SK-N-MC (cell line): ENCODE data around the gene CADPS.

Experiments used
- DNase-seq: peaks from one replicate; pipeline ENCODE4 v3.0.0-alpha.2; 2011; ENCODE audit warnings: low read depth, low spot score
- H3K27ac ChIP-seq: fragments of 200-600 bp; sonication (generic); 2 replicates; pipeline ENCODE4 v1.5.1; 2016; ENCODE audit warnings: mixed run types
- H3K36me3 ChIP-seq: fragments of 200-600 bp; sonication (generic); 2 replicates; pipeline ENCODE4 v1.6.1; 2017; ENCODE audit warnings: antibody characterized with exemption, low read length, mixed read lengths; ENCODE audit not compliant: insufficient read depth
- H3K4me3 ChIP-seq: fragments of 200-600 bp; sonication (generic); 2 replicates; pipeline ENCODE4 v1.5.1; 2016
- H3K9ac ChIP-seq: fragments of 200-600 bp; sonication (generic); 2 replicates; pipeline ENCODE4 v1.8.0; 2017; ENCODE audit warnings: mixed run types, mixed read lengths; ENCODE audit not compliant: insufficient read length
- H3K9me3 ChIP-seq: fragments of 200-600 bp; sonication (generic); 2 replicates; pipeline ENCODE4 v1.6.1; 2017; ENCODE audit warnings: low read depth, mild to moderate bottlenecking, antibody characterized with exemption, low read length, moderate library complexity, mixed read lengths
- EZH2 ChIP-seq: fragments of 200-600 bp; sonication (generic); IDR thresholded peaks from one replicate; pipeline ENCODE4 v1.6.1; 2017; ENCODE audit warnings: antibody characterized with exemption
- FOXP2 ChIP-seq: optimal IDR thresholded peaks from 2 replicates; pipeline ENCODE3; 2011; ENCODE audit warnings: mild to moderate bottlenecking, moderate library complexity; ENCODE audit not compliant: insufficient read depth; ENCODE audit errors: extremely low read length, control extremely low read depth
- POLR2AphosphoS5 ChIP-seq: IDR thresholded peaks from 2 replicates; pipeline ENCODE4 v1.6.1; 2012; ENCODE audit warnings: mild to moderate bottlenecking, low read depth, low read length, borderline replicate concordance

Gene CADPS

GRCh38 chr3:62439978-62440377, 435.2 kb downstream of the CADPS start:
- Histone ChIP-seq H3K27ac (no peak overlapping the region), H3K36me3 (no peaks in the 10 kb centered on the region), H3K9me3 (no peaks in the 10 kb centered on the region), H3K9ac (no peak overlapping the region), H3K4me3 (no peak overlapping the region)
- DNase-seq = no peak
- TF ChIP-seq EZH2 (no peak), POLR2AphosphoS5 (no peak), FOXP2 (no peak)

- no peaks in the 10 kb centered on the region for H3K36me3 ChIP-seq
- TF ChIP-seq EZH2 (no peak), FOXP2 (no peak), POLR2AphosphoS5 (no peak)
- no peaks in the 10 kb centered on the region for H3K9me3 ChIP-seq
- no peak overlapping the region for H3K27ac ChIP-seq
- no peak overlapping the region for H3K9ac ChIP-seq
- DNase-seq = no peak
- no peak overlapping the region for H3K4me3 ChIP-seq
Observed at GRCh38 chr3:62439176-62439813, 435.9 kb downstream of the CADPS start.

GRCh38 chr3:62436785-62437184, 438.4 kb downstream of the CADPS start:
- Histone ChIP-seq H3K4me3 (no peak overlapping the region), H3K36me3 (no peaks in the 10 kb centered on the region), H3K9me3 (no peaks in the 10 kb centered on the region), H3K27ac (no peak overlapping the region), H3K9ac (no peak overlapping the region)
- no peak for DNase-seq
- TF ChIP-seq POLR2AphosphoS5 = no peak
- TF ChIP-seq FOXP2 = no peak
- TF ChIP-seq EZH2 = no peak

- H3K36me3 ChIP-seq = no peaks in the 10 kb centered on the region
- H3K4me3 ChIP-seq = no peak overlapping the region
- no peak for TF ChIP-seq EZH2
- TF ChIP-seq FOXP2 = no peak
- TF ChIP-seq POLR2AphosphoS5 = no peak
- no peak for DNase-seq
- H3K9ac ChIP-seq = no peak overlapping the region
- H3K9me3 ChIP-seq = no peaks in the 10 kb centered on the region
- H3K27ac ChIP-seq = no peak overlapping the region
Observed at GRCh38 chr3:62433396-62433795, 441.8 kb downstream of the CADPS start.

GRCh38 chr3:62421207-62421606, 454.0 kb downstream of the CADPS start:
- no peak overlapping the region for H3K9ac ChIP-seq
- H3K4me3 ChIP-seq = no peak overlapping the region
- TF ChIP-seq POLR2AphosphoS5 = no peak
- no peak for TF ChIP-seq FOXP2
- no peak for TF ChIP-seq EZH2

GRCh38 chr3:62416144-62416543, 459.1 kb downstream of the CADPS start:
- no peak overlapping the region for H3K9ac ChIP-seq
- no peak overlapping the region for H3K4me3 ChIP-seq
- H3K36me3 ChIP-seq = no peaks in the 10 kb centered on the region
- no peak for TF ChIP-seq POLR2AphosphoS5
- TF ChIP-seq FOXP2 = no peak
- no peak for TF ChIP-seq EZH2
- no peaks in the 10 kb centered on the region for H3K9me3 ChIP-seq
- no peak overlapping the region for H3K27ac ChIP-seq
- no peak for DNase-seq

More at GRCh38 chr3:62421207-62421606, 454.0 kb downstream of the CADPS start:
- no peaks in the 10 kb centered on the region for H3K9me3 ChIP-seq
- no peak overlapping the region for H3K27ac ChIP-seq
- no peak for DNase-seq
- H3K36me3 ChIP-seq = no peaks in the 10 kb centered on the region

- TF ChIP-seq FOXP2 = no peak
- H3K27ac ChIP-seq = no peak overlapping the region
- DNase-seq = no peak
- H3K4me3 ChIP-seq = no peak overlapping the region
- H3K9me3 ChIP-seq = no peaks in the 10 kb centered on the region
- no peaks in the 10 kb centered on the region for H3K36me3 ChIP-seq
- no peak overlapping the region for H3K9ac ChIP-seq
Observed at GRCh38 chr3:62415312-62415801, 459.9 kb downstream of the CADPS start.

- Histone ChIP-seq H3K36me3 (no peaks in the 10 kb centered on the region), H3K9me3 (no peaks in the 10 kb centered on the region), H3K27ac (no peak overlapping the region), H3K4me3 (no peak overlapping the region), H3K9ac (no peak overlapping the region)
- TF ChIP-seq EZH2 = no peak
- no peak for TF ChIP-seq FOXP2
- TF ChIP-seq POLR2AphosphoS5 = no peak
- DNase-seq = no peak
Observed at GRCh38 chr3:62414786-62415185, 460.4 kb downstream of the CADPS start.

- Histone ChIP-seq H3K36me3 (no peaks in the 10 kb centered on the region), H3K4me3 (no peak overlapping the region), H3K27ac (no peak overlapping the region), H3K9ac (no peak overlapping the region), H3K9me3 (no peaks in the 10 kb centered on the region)
- no peak for DNase-seq
- TF ChIP-seq FOXP2 (no peak), EZH2 (no peak), POLR2AphosphoS5 (no peak)
Observed at GRCh38 chr3:62413687-62414086, 461.5 kb downstream of the CADPS start.
